GM12878 (cell line): ENCODE measurements around the gene PTPRS.

ENCODE experiments used
- MEF2B ChIP-seq: fragments of 450-650 bp; IDR thresholded peaks from 2 replicates; pipeline ENCODE4 v1.6.1; 2018; ENCODE audit warnings: mild to moderate bottlenecking, moderate library complexity; ENCODE audit not compliant: partially characterized antibody, poor library complexity, severe bottlenecking
- TF ChIP-seq, protein P1 (sequence below), 3 experiments: IDR thresholded peaks in 2 of 3; conservative IDR thresholded peaks in 1 of 3; 2 replicates each; pipeline ENCODE4 v1.5.1; 2011; ENCODE audit warnings: low read depth in 3 of 3, low read length in 3 of 3, mild to moderate bottlenecking in 3 of 3, control low read depth in 2 of 3, moderate library complexity in 2 of 3, inconsistent platforms in 1 of 3, mixed read lengths in 1 of 3; ENCODE audit not compliant: control insufficient read depth in 2 of 3, insufficient read depth in 1 of 3; ENCODE audit errors: extremely low read depth in 1 of 3

DNA sequence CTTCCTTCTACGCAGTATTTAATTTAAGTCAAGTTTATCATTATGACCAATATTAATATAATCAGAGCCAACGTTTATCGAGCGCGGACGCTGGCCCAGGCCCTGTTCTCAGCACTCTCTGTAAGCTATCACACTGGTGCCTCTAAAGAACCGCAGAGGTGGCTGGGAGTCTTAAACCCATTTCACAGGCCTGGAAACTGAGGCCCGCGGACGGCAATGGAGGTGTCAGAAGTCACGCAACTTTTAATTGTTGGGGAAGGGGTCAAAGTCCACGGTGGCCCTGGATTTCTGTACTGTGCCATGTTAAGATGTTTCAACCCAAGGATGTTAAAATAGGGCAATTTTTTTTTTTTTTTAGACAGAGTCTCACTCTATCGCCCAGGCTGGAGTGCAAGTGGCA is 8.8 kb downstream of the PTPRS start:
- TF ChIP-seq, protein P1, sequence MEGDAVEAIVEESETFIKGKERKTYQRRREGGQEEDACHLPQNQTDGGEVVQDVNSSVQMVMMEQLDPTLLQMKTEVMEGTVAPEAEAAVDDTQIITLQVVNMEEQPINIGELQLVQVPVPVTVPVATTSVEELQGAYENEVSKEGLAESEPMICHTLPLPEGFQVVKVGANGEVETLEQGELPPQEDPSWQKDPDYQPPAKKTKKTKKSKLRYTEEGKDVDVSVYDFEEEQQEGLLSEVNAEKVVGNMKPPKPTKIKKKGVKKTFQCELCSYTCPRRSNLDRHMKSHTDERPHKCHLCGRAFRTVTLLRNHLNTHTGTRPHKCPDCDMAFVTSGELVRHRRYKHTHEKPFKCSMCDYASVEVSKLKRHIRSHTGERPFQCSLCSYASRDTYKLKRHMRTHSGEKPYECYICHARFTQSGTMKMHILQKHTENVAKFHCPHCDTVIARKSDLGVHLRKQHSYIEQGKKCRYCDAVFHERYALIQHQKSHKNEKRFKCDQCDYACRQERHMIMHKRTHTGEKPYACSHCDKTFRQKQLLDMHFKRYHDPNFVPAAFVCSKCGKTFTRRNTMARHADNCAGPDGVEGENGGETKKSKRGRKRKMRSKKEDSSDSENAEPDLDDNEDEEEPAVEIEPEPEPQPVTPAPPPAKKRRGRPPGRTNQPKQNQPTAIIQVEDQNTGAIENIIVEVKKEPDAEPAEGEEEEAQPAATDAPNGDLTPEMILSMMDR (IDR thresholded peaks at IDR 0.05 in 2 of 3, conservative IDR thresholded peaks at IDR 0.05 in 1 of 3; ENCODE audit: control insufficient read depth in 2 of 3, extremely low read depth in 1 of 3, insufficient read depth in 1 of 3, low read depth in 3 of 3, low read length in 3 of 3), result no peak
- no peak for TF ChIP-seq MEF2B
